Measurements from ENCODE around the gene TXNDC15. TPM values are rescaled to one million over a fixed set of nuclear protein-coding genes. Genes with fewer than 3 reads are reported as not detected.

TXNDC15 gene, protein sequence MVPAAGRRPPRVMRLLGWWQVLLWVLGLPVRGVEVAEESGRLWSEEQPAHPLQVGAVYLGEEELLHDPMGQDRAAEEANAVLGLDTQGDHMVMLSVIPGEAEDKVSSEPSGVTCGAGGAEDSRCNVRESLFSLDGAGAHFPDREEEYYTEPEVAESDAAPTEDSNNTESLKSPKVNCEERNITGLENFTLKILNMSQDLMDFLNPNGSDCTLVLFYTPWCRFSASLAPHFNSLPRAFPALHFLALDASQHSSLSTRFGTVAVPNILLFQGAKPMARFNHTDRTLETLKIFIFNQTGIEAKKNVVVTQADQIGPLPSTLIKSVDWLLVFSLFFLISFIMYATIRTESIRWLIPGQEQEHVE
- 126 and 137 TPM in 2 replicates for total RNA-seq

GRCh38 chr5:134873987-134874830 lies at the start of gene TXNDC15:
TSS of gene TXNDC15 (plus strand) at chr5:134874371. CDS start at chr5:134874428, 57 bp downstream.

DNA sequence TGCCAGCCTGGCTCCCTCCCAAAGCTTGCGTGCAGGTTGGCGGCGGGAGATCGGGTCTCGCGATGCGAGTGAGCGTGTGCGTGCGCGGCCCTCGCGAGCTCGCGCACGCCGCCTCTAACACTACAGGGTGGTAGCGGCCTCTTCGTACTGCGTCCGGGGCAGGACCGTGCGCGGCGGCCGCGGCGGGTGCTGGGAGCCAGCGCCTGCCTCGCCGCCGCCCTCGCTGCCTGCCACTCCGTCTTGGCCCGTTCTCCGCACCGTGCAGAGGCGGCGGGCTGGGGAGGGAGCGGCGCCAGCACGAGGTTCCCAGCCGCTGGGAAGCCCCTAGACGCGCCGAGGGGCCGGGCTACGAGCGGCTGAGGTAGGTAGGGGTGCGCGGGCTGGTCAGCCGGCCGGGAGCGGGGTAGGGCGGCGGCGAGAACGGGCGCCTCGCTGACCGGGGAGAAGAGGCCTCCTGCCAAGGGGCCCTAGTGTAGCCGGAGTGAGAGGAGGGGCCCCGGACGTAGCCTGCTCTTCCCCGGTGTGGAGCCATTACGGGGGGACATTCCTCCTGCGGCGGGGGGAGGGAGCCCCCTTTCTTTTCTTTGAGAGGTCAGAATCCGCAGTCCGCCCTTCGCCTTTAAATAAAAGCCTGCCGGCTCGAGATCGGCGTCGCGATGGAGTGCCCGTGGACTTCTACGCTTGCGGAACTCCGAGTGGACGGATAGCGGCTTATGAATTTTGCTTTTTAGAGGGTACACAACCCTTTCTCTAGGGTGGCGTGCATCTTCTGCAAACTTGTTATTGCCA lies 28.1 kb upstream of the TXNDC15 start, which contains the start of gene C5orf24:
Gene C5orf24, plus strand, starts transcription at position 117 of the 789 bp plus-strand sequence. CDS start 8,933 bp downstream, outside the sequence.

GRCh38 chr5:134904610-134905245 lies 30.6 kb downstream of the TXNDC15 start, which contains the start of gene PCBD2:
TSS of gene PCBD2 (plus strand) at chr5:134905131. CDS start at chr5:134905140, 9 bp downstream.

Other genes with a start within 250 kb of the TXNDC15 start
- 107 and 113 TPM in 2 replicates for gene SAR1B, start 241.5 kb upstream of the TXNDC15 start, total RNA-seq
- 28.1 and 30.9 TPM in 2 replicates for gene SEC24A, start 225.6 kb upstream of the TXNDC15 start, total RNA-seq
- gene CAMLG, start 135.8 kb upstream of the TXNDC15 start, total RNA-seq = 33.2 and 48.1 TPM in 2 replicates
- gene DDX46, start 115.6 kb upstream of the TXNDC15 start, total RNA-seq = 20.1 and 28.0 TPM in 2 replicates
- 41.0 and 42.4 TPM in 2 replicates for gene C5orf24, start 28.4 kb upstream of the TXNDC15 start, total RNA-seq
- 2.9 and 5.2 TPM in 2 replicates for gene PCBD2, start 30.8 kb downstream of the TXNDC15 start, total RNA-seq
- 0.12 and 0.22 TPM in 2 replicates for gene CATSPER3, start 93.5 kb downstream of the TXNDC15 start, total RNA-seq
- gene PITX1, start 159.9 kb downstream of the TXNDC15 start, total RNA-seq = 1.5 and 2.2 TPM in 2 replicates